ENCODE results near the gene HP1BP3. TPM values are rescaled to one million over a fixed set of nuclear protein-coding genes. Genes with fewer than 3 reads are reported as not detected.

Gene HP1BP3
- total RNA-seq, 1 experiment from 2014 or later, result 263 TPM

GRCh38 chr1:20699558-20699957 lies 87.5 kb downstream of the HP1BP3 start:
- ATAC-seq, result no peak

GRCh38 chr1:20698195-20698910 lies 88.8 kb downstream of the HP1BP3 start:
- CTCF ChIA-PET, result interaction anchor here (0.6 kb wide), 1 partner anchor 36 kb away, joined by 4 read pairs; no protein-coding TSS in a partner anchor
- ATAC-seq, result no peak

More at GRCh38 chr1:20699558-20699957, 87.5 kb downstream of the HP1BP3 start:
- Histone ChIP-seq H3K27ac (ENCODE audit: low read length) (no peak overlapping the region), H3K4me3 (ENCODE audit: low read depth in 2 of 2, low read length in 2 of 2) (no peak overlapping the region), H3K36me3 (ENCODE audit: control insufficient read depth, insufficient read depth, low read length) (no peaks in the 10 kb centered on the region), H3K9me3 (ENCODE audit: control insufficient read depth, insufficient read depth, low read depth, low read length) (no peaks in the 10 kb centered on the region), H3K4me1 (ENCODE audit: control insufficient read depth, insufficient read depth, low read length) (peaks cover 5% of the 10 kb centered on the region), H3K27me3 (ENCODE audit: control insufficient read depth, insufficient read depth, low read length) (no peaks in the 10 kb centered on the region)
- ChIA-PET POLR2A (no interaction called here), CTCF (interaction anchor here (0.8 kb wide), 1 partner anchor 16 kb away, joined by 7 read pairs; no protein-coding TSS in a partner anchor)
- DNase-seq (ENCODE audit: low read depth, low spot score), result no peak
- TF ChIP-seq SIN3A (IDR thresholded peaks at IDR 0.05; ENCODE audit: borderline replicate concordance, insufficient read depth, low read depth, low read length), result no peak
- in situ Hi-C loops (cut with HindIII; ENCODE audit: low pct_unique_long_range_greater_than_20kb, low sequenced_read_pairs), result no loop called here
- no TSS peak for BruUV-seq (replicated peaks)
- intact Hi-C loops (cut with micrococcal nuclease; ENCODE audit: unreplicated experiment), result loop anchor here (5.0 kb wide), 1 partner anchor 498 kb away; no protein-coding TSS in a partner anchor

More at GRCh38 chr1:20698195-20698910, 88.8 kb downstream of the HP1BP3 start:
- no peaks in the 10 kb centered on the region for H3K27me3 ChIP-seq (ENCODE audit: control insufficient read depth, insufficient read depth, low read length)
- H3K27ac ChIP-seq (ENCODE audit: low read length), result 0 out of 2 replicates have a peak overlapping the region, but pooled peaks have one; percentile 0
- intact Hi-C loops (cut with micrococcal nuclease; ENCODE audit: unreplicated experiment) (loop anchor here (5.0 kb wide), 1 partner anchor 499 kb away; no protein-coding TSS in a partner anchor), in situ Hi-C loops (cut with HindIII; ENCODE audit: low pct_unique_long_range_greater_than_20kb, low sequenced_read_pairs) (no loop called here)
- POLR2A ChIA-PET, result no interaction called here
- no peaks in the 10 kb centered on the region for H3K36me3 ChIP-seq (ENCODE audit: control insufficient read depth, insufficient read depth, low read length)
- H3K9me3 ChIP-seq (ENCODE audit: control insufficient read depth, insufficient read depth, low read depth, low read length), result no peaks in the 10 kb centered on the region
- no TSS peak for BruUV-seq (replicated peaks)
- peaks cover 5% of the 10 kb centered on the region for H3K4me1 ChIP-seq (ENCODE audit: control insufficient read depth, insufficient read depth, low read length)
- TF ChIP-seq TCF7L2 (IDR thresholded peaks at IDR 0.05; ENCODE audit: low read depth, low read length), result 0 out of 2 replicates have a peak, but pooled peaks have one; percentile 35
- TF ChIP-seq POLR2AphosphoS5 (IDR thresholded peaks at IDR 0.05; ENCODE audit: low read depth, low read length), result no peak
- no peak for TF ChIP-seq SIN3A (IDR thresholded peaks at IDR 0.05; ENCODE audit: borderline replicate concordance, insufficient read depth, low read depth, low read length)
- TF ChIP-seq REST (IDR thresholded peaks at IDR 0.05; ENCODE audit: insufficient read depth in 1 of 2, low read depth in 2 of 2, low read length in 1 of 2), result no peak
- no peak for TF ChIP-seq CTCF (IDR thresholded peaks at IDR 0.05)
- DNase-seq (ENCODE audit: low read depth, low spot score), result no peak
- no peak overlapping the region for H3K4me3 ChIP-seq (ENCODE audit: low read depth in 2 of 2, low read length in 2 of 2)

Measured in Panc1 (cell line).